Stimulated activated CD8-positive, alpha-beta memory T cell treated with anti-CD3 and anti-CD28 coated beads, Interleukin-7, amount 100 ng/mL, for 1 hour (primary cell): ENCODE data around the gene ZNHIT1.
A peak's percentile ranks its signal among the peaks of the same experiment; 100 is the strongest.

Experiments
- DNase-seq, 2 donors: peaks; one replicate each; pipeline ENCODE4 v3.0.0-alpha.2; 2020; ENCODE audit warnings: low read depth in 2 of 2

The ZNHIT1 gene

GRCh38 chr7:101217388-101218235 is at the start of gene ZNHIT1, which contains the start of gene PLOD3:
Gene ZNHIT1, plus strand, starts transcription at chr7:101218165. Its CDS starts 31 bp downstream, at chr7:101218196.
Gene PLOD3, minus strand, starts transcription at chr7:101217581. Its CDS starts 307 bp downstream, at chr7:101217274.
- DNase-seq, result peak; percentile 90 to 95

- no peak for DNase-seq
Measured at GRCh38 chr7:101168412-101169049, 49.4 kb upstream of the ZNHIT1 start.

DNA sequence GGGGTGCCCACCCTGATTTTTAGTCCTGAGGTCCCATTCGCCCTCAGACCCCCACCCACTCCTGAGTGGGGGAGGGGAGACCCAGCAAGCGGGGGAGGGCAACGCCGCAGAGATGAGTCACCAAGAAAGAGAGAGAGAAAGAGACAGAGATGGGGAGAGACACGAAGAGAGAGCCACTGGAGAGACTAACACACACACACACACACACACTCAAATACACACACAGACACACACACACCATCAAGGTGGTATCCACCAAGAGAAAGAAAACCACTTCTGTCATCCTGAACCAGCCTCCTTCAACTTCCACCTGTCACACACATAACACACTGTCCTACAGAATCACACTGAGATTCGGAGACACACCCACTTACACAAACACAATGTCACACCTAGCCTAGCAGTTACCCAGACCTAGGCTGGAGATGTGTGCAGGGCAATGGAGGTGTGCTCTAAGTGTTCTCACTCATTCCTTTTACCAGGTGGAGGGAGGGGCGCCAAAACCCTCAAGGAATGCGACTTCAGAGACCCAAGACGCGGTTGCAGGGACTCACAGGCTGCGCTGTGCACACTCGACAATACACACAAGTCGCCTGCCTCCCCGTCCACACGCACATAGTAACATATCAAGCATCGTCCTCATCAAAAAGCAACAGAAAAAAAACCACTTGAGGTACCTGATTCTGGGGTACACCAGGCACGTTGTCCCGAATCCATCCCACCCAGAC is 48.7 kb upstream of the ZNHIT1 start:
- DNase-seq, result no peak

GRCh38 chr7:101169838-101170551 is 48.0 kb upstream of the ZNHIT1 start:
- DNase-seq, result peak; percentile 61 to 80

GRCh38 chr7:101170617-101171441 is 47.1 kb upstream of the ZNHIT1 start:
- DNase-seq, result no peak

- DNase-seq, result no peak
Measured at GRCh38 chr7:101171442-101171837, 46.5 kb upstream of the ZNHIT1 start.

- no peak for DNase-seq
Measured at GRCh38 chr7:101172005-101172853, 45.7 kb upstream of the ZNHIT1 start.

DNA sequence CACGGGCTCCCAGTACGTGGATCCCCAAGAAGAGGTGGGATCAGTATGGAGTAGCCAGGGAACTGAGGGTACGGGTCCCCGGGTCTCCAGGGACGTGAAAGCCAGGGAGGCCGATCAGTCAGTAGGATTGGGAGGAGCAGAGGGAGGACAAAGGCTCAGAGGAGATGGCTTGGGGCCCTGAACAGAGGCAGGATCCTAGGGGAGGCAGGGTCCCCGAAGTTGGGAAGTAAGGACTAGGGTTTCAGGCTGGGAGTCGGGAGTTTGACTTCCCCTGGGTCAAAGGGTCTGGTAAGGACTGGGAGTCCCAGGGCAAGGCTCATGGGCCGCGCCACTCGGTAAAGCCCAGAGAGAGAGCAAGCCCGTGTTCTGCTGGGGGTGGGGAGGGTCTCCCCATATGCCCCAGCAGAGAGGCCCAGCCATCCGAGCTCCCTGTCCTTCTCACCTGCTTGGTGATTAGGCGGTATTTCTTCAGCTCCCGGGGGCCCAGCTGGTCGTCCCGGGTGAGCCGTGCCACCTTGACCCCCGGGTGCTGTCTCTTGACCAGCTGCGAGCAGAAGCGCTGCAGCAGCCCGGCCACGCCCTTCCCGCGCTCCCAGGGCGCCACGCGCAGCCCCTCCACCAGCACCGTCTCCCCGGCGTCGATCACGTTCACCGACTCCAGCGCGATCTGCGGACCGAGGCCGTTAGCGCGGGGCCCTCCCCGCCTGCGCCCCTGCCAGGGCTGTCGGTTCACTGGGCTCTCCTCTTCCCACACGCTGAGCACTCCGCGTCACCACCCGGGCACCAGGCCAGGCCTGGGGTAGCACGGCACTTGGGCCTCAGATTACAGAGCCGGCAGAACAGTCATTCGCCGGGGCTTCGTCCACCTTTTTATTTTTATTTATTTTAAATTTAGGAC is 44.9 kb upstream of the ZNHIT1 start:
- DNase-seq, result no peak

DNA sequence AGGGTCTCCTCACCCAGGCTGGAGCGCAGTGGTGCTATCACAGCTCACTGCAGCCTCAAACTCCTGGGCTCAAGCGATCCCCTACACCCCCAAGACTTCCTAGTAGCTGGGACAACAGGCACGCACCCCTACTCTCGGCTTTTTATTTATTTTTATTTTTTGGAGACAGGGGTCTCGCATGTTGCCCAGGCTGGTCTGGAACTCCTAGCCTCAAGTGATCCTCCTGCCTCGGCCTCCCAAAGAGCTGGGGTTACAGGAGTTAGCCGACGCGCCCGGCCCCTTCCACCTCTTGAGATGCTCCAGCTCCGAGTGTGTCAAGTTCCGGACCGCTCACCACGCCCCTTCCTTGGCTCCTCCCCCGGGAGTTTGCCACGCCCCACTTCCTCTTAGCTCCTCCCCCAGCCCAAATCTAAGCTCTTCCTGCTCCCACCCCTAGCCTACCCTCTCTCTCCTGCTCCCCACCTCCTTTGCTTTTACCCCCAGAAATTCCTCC is 44.2 kb upstream of the ZNHIT1 start:
- DNase-seq, result peak; percentile 26 to 43

DNA sequence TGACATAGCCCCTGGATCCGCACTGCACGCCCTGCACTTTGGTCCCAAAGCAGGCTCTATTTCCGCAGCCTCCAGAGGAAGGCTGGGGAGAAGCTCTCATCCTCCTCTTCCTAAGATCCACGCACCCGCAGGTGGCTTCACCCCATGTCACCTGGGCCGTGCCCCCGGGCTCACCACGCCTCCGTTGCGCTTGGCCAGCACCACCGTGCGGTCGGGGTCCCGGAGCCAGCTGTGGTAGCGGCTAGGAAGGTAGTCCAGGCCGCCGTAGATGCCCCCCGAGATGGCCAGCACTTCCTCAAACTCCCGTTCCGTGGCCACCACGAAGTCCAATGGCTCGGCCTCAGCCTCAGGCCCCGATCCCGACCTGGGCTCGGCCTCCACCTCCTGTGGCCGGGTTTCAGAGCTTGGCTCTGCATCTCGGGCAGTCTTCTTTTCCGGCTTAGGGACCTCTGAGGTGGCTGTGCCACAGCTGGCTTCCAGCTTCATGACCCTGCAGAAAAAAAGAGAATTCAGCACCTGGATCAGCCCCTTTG is 43.6 kb upstream of the ZNHIT1 start:
- no peak for DNase-seq

DNA sequence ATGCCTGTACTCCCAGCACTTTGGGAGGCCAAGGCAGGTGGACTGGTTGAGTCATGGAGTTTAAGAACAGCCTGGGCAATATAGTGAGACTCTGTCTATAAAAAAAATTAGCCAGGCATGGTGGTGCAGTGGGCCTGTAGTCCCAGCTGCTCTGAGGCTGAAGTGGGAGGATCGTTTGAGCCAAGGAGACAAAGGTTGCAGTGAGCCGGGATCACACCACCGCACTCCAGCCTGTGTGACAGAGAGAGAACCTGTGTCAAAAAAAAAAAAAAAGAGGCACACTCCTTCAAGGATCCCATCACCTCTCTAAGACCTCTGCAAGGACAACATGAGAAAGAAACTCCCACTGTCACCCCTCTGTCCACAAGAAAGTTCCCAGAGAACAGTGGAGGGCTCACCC is 42.3 kb upstream of the ZNHIT1 start:
- no peak for DNase-seq

- DNase-seq, result no peak
Measured at GRCh38 chr7:101177644-101178043, 40.3 kb upstream of the ZNHIT1 start.

DNA sequence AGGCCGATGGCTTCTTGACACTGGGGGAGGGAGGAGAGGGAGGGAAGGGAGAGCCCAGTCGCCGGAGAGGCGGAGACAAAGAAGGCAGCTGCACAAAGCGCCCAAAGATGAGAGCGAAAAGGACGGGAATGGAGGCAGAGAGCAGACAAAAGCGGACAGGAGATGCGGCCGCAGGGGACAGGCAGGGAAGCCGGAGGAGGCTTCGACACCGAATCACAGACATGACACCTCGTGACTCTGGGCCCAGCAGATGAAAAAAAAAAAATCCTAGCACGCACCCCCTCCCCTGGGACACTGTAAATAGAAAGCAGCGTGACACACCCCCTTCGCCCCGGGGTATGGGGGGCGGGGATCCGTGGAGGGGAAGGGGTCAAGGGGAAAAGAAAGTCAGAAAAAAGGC is 38.8 kb upstream of the ZNHIT1 start:
- no peak for DNase-seq

- no peak for DNase-seq
Measured at GRCh38 chr7:101179713-101180112, 38.3 kb upstream of the ZNHIT1 start.

GRCh38 chr7:101180130-101180755 is 37.7 kb upstream of the ZNHIT1 start, which contains the start of gene NAT16:
Gene NAT16, minus strand, starts transcription at chr7:101180293. Its CDS starts 5,486 bp downstream, at chr7:101174807.
- no peak for DNase-seq

DNA sequence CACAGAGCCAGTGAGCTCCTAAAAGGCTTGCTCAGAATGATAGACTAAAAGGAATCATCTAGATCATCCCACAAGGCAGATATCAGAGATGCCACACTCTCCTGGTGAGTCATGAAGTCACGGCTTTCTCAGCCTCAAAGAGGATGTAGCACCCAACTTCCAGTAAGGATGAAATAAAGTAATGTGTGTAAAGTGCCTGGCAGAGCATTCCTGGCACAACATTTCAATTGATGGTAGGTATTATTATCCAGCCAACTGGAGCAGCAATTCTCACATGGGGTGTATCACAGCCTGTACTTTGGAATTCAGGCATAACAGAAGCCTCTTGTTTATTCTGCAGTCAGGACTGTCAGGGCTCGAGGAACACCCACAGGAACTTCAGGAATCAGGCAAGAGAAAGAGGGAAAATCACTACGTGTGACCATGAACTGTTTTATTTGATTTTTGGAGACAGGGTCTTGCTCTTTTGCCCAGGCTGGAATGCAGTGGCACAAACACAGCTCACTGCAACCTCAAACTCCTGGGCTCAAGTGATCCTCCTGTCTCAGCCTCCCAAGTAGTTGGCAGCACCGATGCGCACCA is 32.6 kb upstream of the ZNHIT1 start:
- DNase-seq, result no peak

DNA sequence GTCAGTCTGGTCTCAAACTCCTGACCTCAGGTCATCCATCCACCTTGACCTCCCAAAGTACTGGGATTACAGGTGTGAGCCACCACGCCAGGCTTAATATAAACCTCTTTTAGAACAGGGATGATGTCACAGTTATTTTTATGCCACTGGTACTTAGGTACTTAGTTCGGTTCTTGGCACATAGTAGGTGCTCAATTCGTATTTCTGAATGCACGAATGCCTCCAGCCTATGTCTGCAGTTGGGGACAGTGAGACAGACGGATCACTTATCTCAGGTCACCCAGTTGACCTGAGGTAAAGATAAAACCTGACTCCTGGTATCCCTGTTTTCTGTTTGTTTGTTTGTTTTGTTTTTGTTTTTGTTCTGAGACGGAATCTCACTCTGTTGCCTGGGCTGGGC is 31.8 kb upstream of the ZNHIT1 start:
- no peak for DNase-seq
